Nucleus accumbens (tissue), 56 donors: Measurements from ENCODE around the gene HPN.
A peak's percentile ranks its signal among the peaks of the same experiment; 100 is the strongest.
"Not testable (repeated sequence)": the region's sequence is repeated elsewhere in the genome, so short reads cannot be mapped to it uniquely, and the experiment has no call there.

Experiments used
- DNase-seq, 56 donors: peaks; one replicate each; lab custom pipeline; 2025; lab: John Stamatoyannopoulos, UW

The HPN gene

GRCh38 chr19:35007427-35007826 is 34.1 kb upstream of the HPN start:
- not testable (repeated sequence) for DNase-seq

- DNase-seq: no peak
Observed at GRCh38 chr19:35008891-35009341, 32.6 kb upstream of the HPN start.

- DNase-seq: no peak
Observed at GRCh38 chr19:35009424-35010415, 31.8 kb upstream of the HPN start.

- no peak for DNase-seq
Observed at GRCh38 chr19:35011091-35011689, 30.3 kb upstream of the HPN start.

- no peak for DNase-seq
Observed at GRCh38 chr19:35011737-35012682, 29.5 kb upstream of the HPN start.

GRCh38 chr19:35013041-35013819 is 28.3 kb upstream of the HPN start:
- DNase-seq: peak in 36 of 56 donors; percentile 5 to 64 (median 28)

- DNase-seq: no peak
Observed at GRCh38 chr19:35013820-35014754, 27.4 kb upstream of the HPN start.

GRCh38 chr19:35014774-35015173 is 26.7 kb upstream of the HPN start:
- not testable (repeated sequence) for DNase-seq

- no peak for DNase-seq
Observed at GRCh38 chr19:35015270-35015953, 26.1 kb upstream of the HPN start.

GRCh38 chr19:35015954-35016351 is 25.6 kb upstream of the HPN start:
- DNase-seq: no peak

GRCh38 chr19:35017507-35017906 is 24.0 kb upstream of the HPN start:
- DNase-seq: peak in 9 of 56 donors; percentile 7 to 46 (median 14)

GRCh38 chr19:35018379-35018778 is 23.1 kb upstream of the HPN start:
- DNase-seq: no peak

GRCh38 chr19:35019144-35019543 is 22.4 kb upstream of the HPN start:
- DNase-seq: no peak

GRCh38 chr19:35021016-35021415 is 20.5 kb upstream of the HPN start:
- DNase-seq: no peak

- no peak for DNase-seq
Observed at GRCh38 chr19:35021596-35021995, 19.9 kb upstream of the HPN start.

- no peak for DNase-seq
Observed at GRCh38 chr19:35022460-35022859, 19.1 kb upstream of the HPN start.

- DNase-seq: peak in 1 of 56 donors; percentile 28
Observed at GRCh38 chr19:35023428-35023827, 18.1 kb upstream of the HPN start.

GRCh38 chr19:35024095-35024494 is 17.4 kb upstream of the HPN start:
- no peak for DNase-seq
